Spinal cord (tissue), 10 donors: ENCODE measurements around the gene RGMA. TPM values are rescaled to one million over a fixed set of nuclear protein-coding genes. Genes with fewer than 3 reads are reported as not detected.

Source experiments
- DNase-seq, 6 donors: peaks; one replicate each; pipeline versions ENCODE4 v3.0.0 to v3.0.0-alpha.2; 2013 to 2015; ENCODE audit warnings: low spot score in 6 of 6, low read depth in 4 of 6
- H3K27ac ChIP-seq: one replicate; pipeline ENCODE4 v1.5.1; 2013; ENCODE audit warnings: low read depth, low read length, control low read depth
- H3K27me3 ChIP-seq: one replicate; pipeline ENCODE4 v1.6.1; 2013; ENCODE audit warnings: low read length; ENCODE audit not compliant: control insufficient read depth, insufficient read depth
- H3K36me3 ChIP-seq: one replicate; pipeline ENCODE4 v1.6.1; 2013; ENCODE audit warnings: low read length; ENCODE audit not compliant: control insufficient read depth, insufficient read depth
- H3K4me1 ChIP-seq: one replicate; pipeline ENCODE4 v1.6.1; 2013; ENCODE audit warnings: low read length; ENCODE audit not compliant: control insufficient read depth, insufficient read depth
- H3K4me3 ChIP-seq: one replicate; pipeline ENCODE4 v1.5.1; 2013; ENCODE audit warnings: low read depth, low read length, control low read depth
- H3K9me3 ChIP-seq: one replicate; pipeline ENCODE4 v1.6.1; 2013; ENCODE audit warnings: low read length; ENCODE audit not compliant: control insufficient read depth, insufficient read depth
- WGBS: methylation state at CpG from one replicate; pipeline ENCODE4 v1.1.5; 2013; ENCODE audit warnings: missing lambda C conversion rate; ENCODE audit not compliant: insufficient coverage; 5-methylcytosine and 5-hydroxymethylcytosine counted together
- polyA plus RNA-seq, 2 donors: library from polyadenylated mRNA; unstranded; fragments of 120-200 nt; gene quantifications; one replicate each; pipeline ENCODE4 v1.2.1, GENCODE V29; 2013; ENCODE audit not compliant: insufficient read length in 2 of 2
- total RNA-seq, 2 donors: library from RNA; depleted of rRNA in 1 of 2; stranded (reverse); fragments of 120-200 nt in 1 of 2; fragments of >200 nt in 1 of 2; gene quantifications; one replicate each; pipeline versions ENCODE4 v1.2.3 to v1.2.4, GENCODE V29; 2013 to 2014
- donor health status: healthy.

Gene RGMA
- total and polyA plus RNA-seq, 4 donors = 20.7 to 356 (median 185) TPM

DNA sequence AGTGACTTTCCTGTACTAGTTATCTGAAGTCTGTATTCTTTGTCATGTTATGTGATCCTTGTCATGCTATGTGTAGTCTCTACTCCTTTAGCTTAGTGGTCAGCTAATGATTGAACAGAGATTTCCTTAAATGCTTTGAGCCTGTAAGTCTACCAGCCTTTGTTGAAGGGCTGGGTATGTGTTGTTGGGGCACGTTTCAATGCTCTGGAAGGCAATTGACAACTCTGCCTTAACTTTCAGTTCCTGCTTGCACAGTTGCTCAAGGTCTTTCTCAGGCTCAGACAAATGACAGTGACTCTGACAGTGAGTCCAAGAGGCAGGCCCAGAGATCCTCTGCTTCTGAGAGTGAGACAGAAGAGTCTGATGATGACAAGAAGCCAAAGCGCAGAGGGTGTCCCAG is 99.5 kb downstream of the RGMA start:
- H3K27me3 ChIP-seq = no peaks in the 10 kb centered on the region
- H3K36me3 ChIP-seq = peaks cover 31% of the 10 kb centered on the region
- H3K27ac ChIP-seq = no peak overlapping the region
- no peak overlapping the region for H3K4me3 ChIP-seq
- H3K9me3 ChIP-seq = no peaks in the 10 kb centered on the region
- DNase-seq = no peak
- no peaks in the 10 kb centered on the region for H3K4me1 ChIP-seq
- 80% methylated on average over 2 of the region's 2 CpGs for WGBS

Other genes with a start within 250 kb of the RGMA start
- 100 to 1,000 TPM; 105 to 174 TPM for gene CHD2, start 188.9 kb downstream of the RGMA start, total RNA-seq
- 100 to 1,000 TPM; 102 to 105 TPM for gene CHD2, start 188.9 kb downstream of the RGMA start, polyA plus RNA-seq